Keratinocyte (primary cell): ENCODE data around the gene BTBD3. TPM values are rescaled to one million over a fixed set of nuclear protein-coding genes. Genes with fewer than 3 reads are reported as not detected.

ENCODE experiments used
- DNase-seq: peaks from one replicate; pipeline ENCODE4 v3.0.0-alpha.2; 2011; ENCODE audit warnings: low read depth, missing footprints, low spot score
- FAIRE-seq: peaks from 2 replicates; lab custom pipeline; 2011; peaks lifted over from hg19 to GRCh38; lab: Jason Lieb, UNC
- H2AFZ ChIP-seq: 2 replicates; pipeline ENCODE4 v1.6.0; 2012; ENCODE audit warnings: low read length, control low read depth, inconsistent platforms; ENCODE audit not compliant: control insufficient read depth
- H3K27ac ChIP-seq: 2 replicates; pipeline ENCODE4 v1.5.1; 2011; ENCODE audit warnings: low read length; ENCODE audit not compliant: control insufficient read depth, insufficient read depth
- H3K27me3 ChIP-seq: 3 replicates; pipeline ENCODE4 v1.6.0; 2011; ENCODE audit warnings: low read length; ENCODE audit not compliant: control insufficient read depth, insufficient read depth; ENCODE audit errors: extremely low read depth
- H3K36me3 ChIP-seq, 2 experiments: 2 replicates in 1 of 2; 3 replicates in 1 of 2; pipeline ENCODE4 v1.5.1; 2011; ENCODE audit warnings: low read length in 2 of 2, mild to moderate bottlenecking in 1 of 2; ENCODE audit not compliant: control insufficient read depth in 2 of 2, insufficient read depth in 2 of 2; ENCODE audit errors: extremely low read depth in 1 of 2
- H3K4me1 ChIP-seq: 3 replicates; pipeline ENCODE4 v1.5.1; 2011; ENCODE audit warnings: low read length; ENCODE audit not compliant: control insufficient read depth, insufficient read depth; ENCODE audit errors: extremely low read depth
- H3K4me2 ChIP-seq: 3 replicates; pipeline ENCODE4 v1.6.0; 2011; ENCODE audit warnings: low read depth, low read length; ENCODE audit not compliant: control insufficient read depth, insufficient read depth; ENCODE audit errors: extremely low read depth
- H3K4me3 ChIP-seq, 3 experiments: fragments of 200-600 bp in 1 of 3; sonication (generic) in 1 of 3; 2 replicates in 2 of 3; 3 replicates in 1 of 3; pipeline ENCODE4 v1.5.1; 2011 to 2016; ENCODE audit warnings: low read length in 3 of 3, mild to moderate bottlenecking in 3 of 3, control low read depth in 2 of 3, inconsistent platforms in 1 of 3, low read depth in 1 of 3, mixed read lengths in 1 of 3, mixed run types in 1 of 3, moderate library complexity in 1 of 3; ENCODE audit not compliant: control insufficient read depth in 2 of 3, insufficient read depth in 2 of 3; ENCODE audit errors: extremely low read depth in 1 of 3
- H3K79me2 ChIP-seq: 2 replicates; pipeline ENCODE4 v1.6.0; 2012; ENCODE audit warnings: low read length; ENCODE audit not compliant: control insufficient read depth, insufficient read depth
- H3K9ac ChIP-seq: 3 replicates; pipeline ENCODE4 v1.6.0; 2011; ENCODE audit warnings: low read length; ENCODE audit not compliant: control insufficient read depth, insufficient read depth; ENCODE audit errors: extremely low read depth
- H3K9me1 ChIP-seq: 3 replicates; pipeline ENCODE4 v1.6.0; 2011; ENCODE audit warnings: low read length; ENCODE audit not compliant: control insufficient read depth, insufficient read depth; ENCODE audit errors: extremely low read depth
- H3K9me3 ChIP-seq: 2 replicates; pipeline ENCODE4 v1.5.1; 2012; ENCODE audit warnings: low read depth, low read length; ENCODE audit not compliant: control insufficient read depth
- H4K20me1 ChIP-seq: 3 replicates; pipeline ENCODE4 v1.6.0; 2011; ENCODE audit warnings: low read length; ENCODE audit not compliant: control insufficient read depth, insufficient read depth; ENCODE audit errors: extremely low read depth
- CTCF ChIP-seq, 3 experiments: IDR thresholded peaks in 1 of 3; conservative IDR thresholded peaks in 1 of 3; optimal IDR thresholded peaks in 1 of 3; 2 replicates in 2 of 3; 3 replicates in 1 of 3; pipeline versions ENCODE3 to v1.5.1; 2011; ENCODE audit warnings: low read length in 3 of 3, mild to moderate bottlenecking in 3 of 3, moderate library complexity in 2 of 3, control low read depth in 1 of 3, inconsistent platforms in 1 of 3; ENCODE audit not compliant: insufficient read depth in 2 of 3; ENCODE audit errors: extremely low read depth in 1 of 3
- EZH2 ChIP-seq: IDR thresholded peaks from one replicate; pipeline ENCODE4 v1.6.1; 2012; ENCODE audit warnings: inconsistent platforms, mild to moderate bottlenecking, low read length, moderate library complexity
- dilution Hi-C: fragments of 300-500 bp; cut with MboI; formaldehyde crosslinking; loops from one replicate; pipeline ENCODE4 v1.7.0; 2020; ENCODE audit warnings: low sequenced_read_pairs; ENCODE audit not compliant: extremely low pct_ligation_motif_present
- polyA plus RNA-seq, 5 experiments: library from polyadenylated mRNA; depleted of rRNA in 3 of 5; stranded (reverse) in 3 of 5; stranded (forward) in 1 of 5; unstranded in 1 of 5; fragments of >200 nt; gene quantifications; 1 replicate in 1 of 5; 2 replicates in 3 of 5; 3 replicates in 1 of 5; pipeline versions ENCODE4 v1.2.1 to v1.2.3, GENCODE V29; 2011 to 2012; ENCODE audit warnings: missing spikeins in 2 of 5, low read depth in 1 of 5, low replicate concordance in 1 of 5

BTBD3 gene
- polyA plus RNA-seq, 1 donor (not counting 4 experiments of a cell fraction or from before 2014, with no cell fraction given): 29.5 TPM

- Histone ChIP-seq H2AFZ (peak overlapping the region; percentile 38), H3K9ac (peak overlapping the region; percentile 76), H3K27me3 (no peaks in the 10 kb centered on the region), H3K36me3 (no peaks in the 10 kb centered on the region), H3K4me3 (peak overlapping the region; percentile 71 to 89 (median 74)), H3K4me2 (peak overlapping the region; percentile 82), H3K79me2 (peaks cover 49% of the 10 kb centered on the region), H4K20me1 (no peaks in the 10 kb centered on the region), H3K9me1 (no peaks in the 10 kb centered on the region), H3K27ac (peak overlapping the region; percentile 68), H3K4me1 (peaks cover 9% of the 10 kb centered on the region), H3K9me3 (no peaks in the 10 kb centered on the region)
- TF ChIP-seq EZH2: no peak
- no peak for TF ChIP-seq CTCF (optimal IDR thresholded peaks at IDR 0.05 in 1 of 3, IDR thresholded peaks at IDR 0.05 in 1 of 3, conservative IDR thresholded peaks at IDR 0.05 in 1 of 3; ENCODE audit: extremely low read depth in 1 of 3, insufficient read depth in 2 of 3, low read length in 3 of 3)
- FAIRE-seq (no peak), DNase-seq (no peak)
- dilution Hi-C loops: no loop called here
Observed at GRCh38 chr20:11891077-11891775, 26.5 kb upstream of the BTBD3 start.

- no peaks in the 10 kb centered on the region for H3K9me1 ChIP-seq
- FAIRE-seq (peak; percentile 98), DNase-seq (no peak)
- H3K9ac ChIP-seq: peak overlapping the region; percentile 76
- peak overlapping the region; percentile 68 for H3K27ac ChIP-seq
- H3K4me1 ChIP-seq: peaks cover 9% of the 10 kb centered on the region
- H3K27me3 ChIP-seq: no peaks in the 10 kb centered on the region
- H3K4me2 ChIP-seq: peak overlapping the region; percentile 82
- H2AFZ ChIP-seq: peak overlapping the region; percentile 38
- no peaks in the 10 kb centered on the region for H3K9me3 ChIP-seq
- no peak for TF ChIP-seq EZH2
- no peak for TF ChIP-seq CTCF (optimal IDR thresholded peaks at IDR 0.05 in 1 of 3, IDR thresholded peaks at IDR 0.05 in 1 of 3, conservative IDR thresholded peaks at IDR 0.05 in 1 of 3; ENCODE audit: extremely low read depth in 1 of 3, insufficient read depth in 2 of 3, low read length in 3 of 3)
- no peaks in the 10 kb centered on the region for H3K36me3 ChIP-seq
- H3K79me2 ChIP-seq: peaks cover 56% of the 10 kb centered on the region
- peak overlapping the region; percentile 71 to 89 (median 74) for H3K4me3 ChIP-seq
- no peaks in the 10 kb centered on the region for H4K20me1 ChIP-seq
- dilution Hi-C loops: no loop called here
Observed at GRCh38 chr20:11891776-11892545, 25.7 kb upstream of the BTBD3 start.
